Measurements from ENCODE around the gene PCSK2. TPM values are rescaled to one million over a fixed set of nuclear protein-coding genes. Genes with fewer than 3 reads are reported as not detected.

PCSK2 gene
- total RNA-seq, 4 donors from 2014 or later = 5.3 to 18.1 (median 10.9) TPM

DNA sequence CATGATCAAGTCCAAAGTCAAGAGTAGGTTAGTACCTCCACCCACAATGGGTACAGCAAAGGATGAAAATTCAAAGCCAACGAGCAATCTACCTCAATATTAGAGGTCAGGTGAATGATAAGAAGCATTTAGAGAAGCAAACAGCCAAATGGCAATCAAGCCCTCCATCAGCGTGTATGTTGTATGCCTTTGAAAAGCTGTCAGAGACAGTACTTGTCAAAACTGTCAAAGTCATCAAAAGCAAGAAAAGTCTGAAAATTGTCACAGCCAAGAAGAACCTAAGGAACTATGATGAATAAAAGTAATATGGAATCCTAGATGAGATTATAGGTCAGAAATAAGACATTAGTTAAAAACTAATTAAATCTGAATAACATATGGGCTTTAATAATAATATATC is 99.3 kb downstream of the PCSK2 start:
- TF ChIP-seq, protein P1, sequence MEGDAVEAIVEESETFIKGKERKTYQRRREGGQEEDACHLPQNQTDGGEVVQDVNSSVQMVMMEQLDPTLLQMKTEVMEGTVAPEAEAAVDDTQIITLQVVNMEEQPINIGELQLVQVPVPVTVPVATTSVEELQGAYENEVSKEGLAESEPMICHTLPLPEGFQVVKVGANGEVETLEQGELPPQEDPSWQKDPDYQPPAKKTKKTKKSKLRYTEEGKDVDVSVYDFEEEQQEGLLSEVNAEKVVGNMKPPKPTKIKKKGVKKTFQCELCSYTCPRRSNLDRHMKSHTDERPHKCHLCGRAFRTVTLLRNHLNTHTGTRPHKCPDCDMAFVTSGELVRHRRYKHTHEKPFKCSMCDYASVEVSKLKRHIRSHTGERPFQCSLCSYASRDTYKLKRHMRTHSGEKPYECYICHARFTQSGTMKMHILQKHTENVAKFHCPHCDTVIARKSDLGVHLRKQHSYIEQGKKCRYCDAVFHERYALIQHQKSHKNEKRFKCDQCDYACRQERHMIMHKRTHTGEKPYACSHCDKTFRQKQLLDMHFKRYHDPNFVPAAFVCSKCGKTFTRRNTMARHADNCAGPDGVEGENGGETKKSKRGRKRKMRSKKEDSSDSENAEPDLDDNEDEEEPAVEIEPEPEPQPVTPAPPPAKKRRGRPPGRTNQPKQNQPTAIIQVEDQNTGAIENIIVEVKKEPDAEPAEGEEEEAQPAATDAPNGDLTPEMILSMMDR (IDR thresholded peaks at IDR 0.05) = no peak
- no peak for TF ChIP-seq POLR2A (IDR thresholded peaks at IDR 0.05)
- no peak overlapping the region for H3K4me3 ChIP-seq (ENCODE audit: low read depth, poor library complexity, severe bottlenecking)
- intact Hi-C loops (cut with DNase I; ENCODE audit: low total_unique reads) = no loop called here
- no peak for DNase-seq (ENCODE audit: low spot score in 2 of 2)
- whole genome bisulfite sequencing, 2 donors = 75 to 80% methylated on average over 2 of the region's 2 CpGs

DNA sequence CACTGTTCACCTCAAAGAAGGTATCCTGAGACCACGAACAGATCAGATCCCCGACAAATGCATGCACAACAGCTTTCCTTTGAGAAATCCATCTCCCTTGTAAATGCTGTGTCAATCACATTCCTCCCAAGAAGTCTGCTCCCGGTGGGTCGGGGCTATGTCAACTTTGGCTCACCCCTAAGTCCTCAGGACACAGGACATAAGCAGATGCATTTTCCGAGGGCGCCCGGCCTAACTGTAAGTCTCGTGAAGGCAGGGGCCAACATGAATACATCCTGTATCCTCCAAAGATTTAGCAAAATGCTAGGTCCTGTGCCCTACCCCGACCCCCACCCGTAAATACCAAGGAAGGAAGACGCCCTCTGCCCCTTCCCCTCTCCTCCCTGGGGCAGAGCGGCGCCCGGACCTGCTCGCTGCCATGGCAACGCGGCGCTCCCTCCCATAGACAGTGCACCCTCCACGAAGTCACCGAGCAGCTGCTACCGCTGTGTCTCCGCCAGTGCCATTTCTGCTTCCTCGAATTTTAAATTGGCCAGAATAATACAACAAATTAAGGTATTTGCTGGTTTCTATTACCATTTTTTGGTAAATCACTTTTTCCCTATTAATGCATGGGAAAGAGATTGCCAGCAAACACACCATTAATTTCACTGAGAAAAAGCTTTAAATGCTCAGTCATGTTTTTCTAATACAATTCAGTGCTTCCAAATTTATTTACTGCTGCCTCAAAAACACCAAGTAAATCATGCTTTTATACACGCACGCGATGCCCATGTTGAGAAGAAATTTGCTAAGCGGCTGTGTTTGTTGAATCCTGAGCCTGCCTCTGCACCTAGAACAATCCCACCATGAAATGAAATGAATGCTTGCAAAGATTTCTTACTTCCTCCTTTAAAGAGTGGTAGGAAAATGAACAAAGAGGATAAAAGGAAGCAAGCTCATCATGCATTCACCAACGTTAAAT is 100.6 kb downstream of the PCSK2 start:
- intact Hi-C loops (cut with DNase I; ENCODE audit: low total_unique reads) = no loop called here
- 34 to 39% methylated on average over 28 of the region's 28 CpGs for WGBS, 2 donors

DNA sequence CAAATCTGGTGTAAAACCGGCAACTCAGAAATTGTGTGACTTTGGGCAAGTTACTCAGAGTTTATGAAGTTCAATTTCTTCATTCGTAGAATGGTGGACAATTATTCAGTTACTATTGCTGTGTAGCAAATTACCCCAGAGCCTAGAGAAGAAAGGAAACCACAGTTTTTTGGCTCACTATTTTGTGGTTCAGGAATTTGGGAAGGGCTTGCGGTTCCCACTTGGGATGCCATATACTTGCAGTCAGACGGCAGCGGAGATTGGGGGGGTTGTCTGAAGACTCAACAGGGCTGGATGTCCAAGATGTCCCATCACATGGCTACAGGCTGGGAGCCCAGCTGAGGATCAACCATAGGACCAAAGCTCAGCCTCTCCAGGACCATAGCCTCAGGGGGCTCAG is 108.1 kb downstream of the PCSK2 start:
- DNase-seq (ENCODE audit: low spot score in 2 of 2) = no peak
- 61 to 67% methylated on average over 5 of the region's 5 CpGs for WGBS, 2 donors
- TF ChIP-seq POLR2A (IDR thresholded peaks at IDR 0.05) = no peak
- TF ChIP-seq, protein P1 (IDR thresholded peaks at IDR 0.05) = no peak
- intact Hi-C loops (cut with DNase I; ENCODE audit: low total_unique reads) = no loop called here
- H3K4me3 ChIP-seq (ENCODE audit: low read depth, poor library complexity, severe bottlenecking) = no peak overlapping the region

More for the DNA sequence above, 100.6 kb downstream of the PCSK2 start:
- no peak for TF ChIP-seq POLR2A (IDR thresholded peaks at IDR 0.05)
- TF ChIP-seq, protein P1 (IDR thresholded peaks at IDR 0.05) = no peak
- no peak overlapping the region for H3K4me3 ChIP-seq (ENCODE audit: low read depth, poor library complexity, severe bottlenecking)
- no peak for DNase-seq (ENCODE audit: low spot score in 2 of 2)

GRCh38 chr20:17339000-17339399 is 112.2 kb downstream of the PCSK2 start:
- WGBS, 2 donors = 67 to 78% methylated on average over 6 of the region's 6 CpGs
- TF ChIP-seq POLR2A (IDR thresholded peaks at IDR 0.05) = no peak
- TF ChIP-seq, protein P1 (IDR thresholded peaks at IDR 0.05) = no peak
- DNase-seq (ENCODE audit: low spot score in 2 of 2) = no peak
- intact Hi-C loops (cut with DNase I; ENCODE audit: low total_unique reads) = no loop called here
- no peak overlapping the region for H3K4me3 ChIP-seq (ENCODE audit: low read depth, poor library complexity, severe bottlenecking)

- intact Hi-C loops (cut with DNase I; ENCODE audit: low total_unique reads) = no loop called here
- no peak overlapping the region for H3K4me3 ChIP-seq (ENCODE audit: low read depth, poor library complexity, severe bottlenecking)
- no peak for DNase-seq (ENCODE audit: low spot score in 2 of 2)
- no peak for TF ChIP-seq POLR2A (IDR thresholded peaks at IDR 0.05)
- TF ChIP-seq, protein P1 (IDR thresholded peaks at IDR 0.05) = no peak
- WGBS, 2 donors = 87 to 96% methylated on average over 1 of the region's 1 CpG
Observed at GRCh38 chr20:17343091-17343490, 116.3 kb downstream of the PCSK2 start.

All from lower leg skin (tissue), 4 donors.